Measurements from ENCODE around the gene HAPLN1.
A peak's percentile ranks its signal among the peaks of the same experiment; 100 is the strongest.

HAPLN1 gene

DNA sequence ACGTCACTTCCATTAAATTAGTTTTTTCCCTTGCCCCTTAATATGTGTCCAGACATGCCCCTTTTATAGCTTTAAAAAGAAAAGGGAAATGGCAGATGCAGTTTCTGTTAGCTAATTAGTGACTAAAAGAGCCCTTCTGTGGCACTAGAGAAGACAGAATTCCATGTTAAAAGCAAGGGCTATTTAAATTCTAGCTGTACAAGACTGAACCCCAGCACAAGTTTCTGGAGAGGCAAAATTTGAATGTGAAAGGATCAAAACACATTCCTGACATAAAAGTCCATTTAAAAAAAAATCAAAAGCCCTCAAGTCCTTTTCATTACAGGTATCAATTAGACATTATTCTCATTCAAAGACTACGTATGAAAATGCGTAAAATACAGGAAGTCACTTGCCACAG lies 78.7 kb downstream of the HAPLN1 start:
- DNase-seq (ENCODE audit: low spot score), result no peak

DNA sequence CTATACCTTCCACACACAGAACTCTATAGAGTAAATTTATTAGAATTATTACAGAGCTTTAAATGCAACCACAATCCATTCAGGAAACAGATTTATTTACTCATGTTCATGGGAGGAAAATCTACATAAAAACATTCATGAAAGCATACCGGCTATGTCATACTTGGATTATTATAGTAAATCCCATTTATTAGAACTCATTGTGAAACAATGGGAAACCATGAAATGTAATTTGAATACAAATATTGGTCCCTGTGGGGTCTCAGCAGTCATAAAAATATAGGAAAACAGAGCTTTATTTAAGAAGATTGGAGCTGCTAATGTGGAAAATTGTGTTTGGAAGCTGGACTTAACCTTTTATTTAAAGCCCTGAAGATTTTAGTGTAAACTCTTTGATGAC lies 80.7 kb downstream of the HAPLN1 start:
- no peak for DNase-seq (ENCODE audit: low spot score)

DNA sequence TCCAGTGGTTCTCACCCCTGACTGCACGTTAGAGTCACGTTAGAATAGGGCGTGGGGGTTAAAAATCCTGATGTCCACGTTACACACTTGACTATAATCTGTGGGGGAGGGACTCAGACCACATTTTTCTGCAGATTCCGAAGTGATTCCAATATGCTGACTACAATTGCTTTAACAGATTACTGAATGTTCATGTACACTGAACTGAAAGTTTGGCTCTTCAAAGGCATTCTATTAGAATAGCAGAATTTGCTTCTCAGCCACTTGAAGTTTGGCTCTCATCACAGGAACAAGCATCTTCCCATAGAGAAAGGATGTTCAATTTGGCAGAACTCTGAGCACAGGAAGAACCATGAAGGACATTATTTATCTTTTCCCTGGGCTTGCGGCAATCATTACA lies 84.5 kb downstream of the HAPLN1 start:
- no peak for DNase-seq (ENCODE audit: low spot score)

DNA sequence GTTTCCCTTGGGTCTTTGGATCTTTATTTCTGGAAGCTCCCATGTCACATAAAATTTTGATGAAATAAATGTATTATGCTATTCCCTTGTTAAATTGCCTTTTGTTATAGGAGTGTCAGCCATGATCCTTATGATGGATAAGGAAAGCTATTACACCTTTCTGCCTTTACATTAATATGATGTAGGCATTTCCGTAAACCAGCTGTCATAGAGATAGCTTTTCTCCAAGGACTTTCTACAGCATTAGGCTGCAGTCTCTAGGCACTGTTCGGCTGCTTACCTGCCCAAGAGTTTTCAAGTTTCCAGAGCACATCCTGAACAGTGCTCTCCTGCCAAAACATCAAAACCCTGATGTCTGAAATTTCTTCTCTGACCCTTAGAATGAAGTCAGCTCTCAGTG lies 87.4 kb downstream of the HAPLN1 start:
- no peak for DNase-seq (ENCODE audit: low spot score)

DNA sequence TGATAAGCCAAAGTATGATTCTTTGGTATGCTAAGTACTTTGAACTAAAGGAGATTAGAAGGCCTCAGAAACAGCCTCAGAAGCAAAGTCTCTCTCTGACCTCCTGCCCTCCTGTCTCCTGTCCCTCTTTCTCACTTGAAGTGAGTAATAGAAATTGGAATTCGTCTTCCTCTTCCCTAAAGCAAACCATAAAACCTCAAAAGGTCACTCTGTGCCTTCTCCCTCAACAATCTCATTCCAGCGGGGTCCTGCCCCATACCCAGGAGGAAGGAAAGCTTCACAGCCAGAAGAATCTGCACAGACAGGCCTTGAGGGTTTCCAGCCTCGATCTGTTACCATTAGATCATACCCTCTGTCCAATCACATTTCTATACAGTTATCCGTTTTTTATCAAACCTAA lies 87.8 kb downstream of the HAPLN1 start:
- DNase-seq (ENCODE audit: low spot score), result no peak

DNA sequence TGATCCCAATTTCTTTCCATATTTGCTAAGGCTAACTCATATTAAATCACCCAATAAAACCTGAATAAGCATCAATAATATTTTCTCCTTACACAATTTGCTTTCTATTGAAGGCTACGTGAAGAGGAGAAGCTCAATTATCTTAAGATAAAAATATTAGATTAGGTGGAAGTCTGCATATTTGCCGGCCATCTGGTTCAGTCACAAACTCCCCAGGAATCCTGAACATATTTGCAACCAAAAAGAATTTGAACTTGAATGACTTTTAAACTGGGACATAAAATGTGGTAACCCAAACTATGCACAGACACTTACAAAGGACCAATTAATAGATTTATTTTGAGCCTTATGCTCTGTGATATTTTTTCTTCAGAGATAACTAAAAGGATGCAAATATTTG lies 92.3 kb downstream of the HAPLN1 start:
- peak; percentile 16 for DNase-seq (ENCODE audit: low spot score)

DNA sequence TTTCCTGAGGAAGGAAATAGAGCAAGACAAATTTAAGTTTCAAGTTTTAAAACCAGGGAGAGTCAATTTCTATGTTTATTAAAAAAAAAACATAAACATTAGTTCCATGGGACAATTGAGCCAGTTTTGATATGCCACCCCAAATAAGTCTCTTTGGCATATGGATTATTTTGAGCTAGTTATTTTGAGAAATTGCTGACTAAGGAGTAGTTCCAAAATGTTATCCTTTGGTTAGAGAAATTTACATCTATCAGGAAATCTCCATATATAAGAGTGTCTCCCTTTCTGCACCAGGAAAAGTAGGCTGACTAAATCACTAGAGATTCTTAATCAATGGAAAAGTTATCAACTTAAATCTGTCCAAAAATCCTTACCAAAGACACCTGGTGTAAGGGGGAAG lies 105.8 kb downstream of the HAPLN1 start:
- DNase-seq (ENCODE audit: low spot score), result no peak

DNA sequence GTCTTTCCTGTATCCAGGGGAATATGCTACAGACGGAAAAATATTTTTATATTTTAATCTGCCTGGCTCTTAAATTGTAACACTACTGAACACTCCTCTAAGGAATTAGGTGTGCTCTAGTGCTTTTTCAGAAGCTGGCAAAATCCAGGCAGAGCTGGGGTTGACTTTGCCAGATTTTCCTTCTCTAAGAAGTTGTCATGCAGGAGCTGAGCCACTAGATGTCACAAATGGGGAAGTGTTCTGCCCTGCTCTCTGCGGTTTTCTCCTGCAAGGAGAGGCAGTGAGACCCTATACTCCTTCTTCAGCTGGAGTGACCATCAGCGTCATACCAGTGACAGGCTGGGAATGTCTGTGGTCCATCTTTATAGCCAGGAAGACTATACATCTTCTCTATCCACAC lies 112.5 kb downstream of the HAPLN1 start:
- DNase-seq (ENCODE audit: low spot score), result peak; percentile 53

DNA sequence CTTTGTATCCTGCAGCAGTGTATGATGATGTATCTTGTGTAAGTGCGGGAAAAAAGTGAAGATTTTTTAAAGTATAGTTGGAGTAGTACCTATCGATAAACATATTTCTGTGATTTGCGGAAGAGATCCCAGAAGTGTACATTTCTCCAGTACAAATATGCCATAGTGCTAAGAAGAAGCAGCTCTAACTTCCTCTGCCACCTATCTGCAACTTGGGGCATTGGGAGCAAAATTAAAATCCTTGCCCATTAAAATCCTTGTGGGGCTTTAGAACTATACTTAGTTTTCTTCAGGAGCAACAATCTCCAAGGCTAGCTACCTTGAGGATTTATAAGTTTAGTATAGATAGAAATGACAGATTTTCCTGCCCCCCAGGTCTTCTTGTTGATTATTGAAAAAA lies 125.4 kb downstream of the HAPLN1 start:
- DNase-seq (ENCODE audit: low spot score), result no peak

DNA sequence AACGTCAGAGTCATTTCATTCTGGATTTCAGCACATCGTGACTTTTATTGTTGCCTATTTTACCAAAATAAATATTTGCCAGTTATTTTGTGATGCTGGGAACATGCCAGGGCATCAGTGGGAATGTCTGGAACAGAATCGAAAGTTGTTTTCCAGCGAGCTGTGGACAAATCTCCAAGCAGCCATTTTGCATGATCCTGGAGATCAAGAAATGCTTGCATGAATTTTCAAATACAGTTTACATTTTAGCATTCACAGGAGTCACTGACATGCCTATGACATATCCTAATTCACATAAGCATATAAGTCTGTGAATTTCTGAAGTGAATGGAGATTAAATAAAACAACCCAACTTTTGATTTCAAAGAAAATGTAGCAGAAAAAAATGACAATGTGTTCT lies 129.7 kb downstream of the HAPLN1 start:
- no peak for DNase-seq (ENCODE audit: low spot score)

DNA sequence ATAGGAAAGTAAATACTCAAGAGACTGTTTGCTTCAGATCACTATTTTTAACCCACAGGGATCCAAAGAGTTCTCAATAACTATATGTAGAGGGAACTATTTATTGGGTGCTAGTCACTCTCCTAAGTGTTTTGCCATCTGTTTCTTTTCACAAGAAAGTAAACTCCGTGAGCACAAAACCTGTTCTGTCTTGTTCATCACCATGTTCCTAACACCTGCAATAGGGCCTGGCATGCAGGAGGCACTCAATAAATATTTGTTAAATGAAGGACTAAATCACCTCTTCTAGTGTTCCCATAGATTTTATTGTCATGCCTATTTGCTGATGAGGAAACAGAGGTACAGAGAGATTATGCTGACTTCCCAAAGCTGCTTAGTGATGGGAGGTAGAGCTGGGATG lies 130.9 kb downstream of the HAPLN1 start:
- DNase-seq (ENCODE audit: low spot score), result no peak
